Measurements from ENCODE around the gene DSCAM. TPM values are rescaled to one million over a fixed set of nuclear protein-coding genes. Genes with fewer than 3 reads are reported as not detected.
"Not testable (repeated sequence)": the region's sequence is repeated elsewhere in the genome, so short reads cannot be mapped to it uniquely, and the experiment has no call there.

Gene DSCAM, protein sequence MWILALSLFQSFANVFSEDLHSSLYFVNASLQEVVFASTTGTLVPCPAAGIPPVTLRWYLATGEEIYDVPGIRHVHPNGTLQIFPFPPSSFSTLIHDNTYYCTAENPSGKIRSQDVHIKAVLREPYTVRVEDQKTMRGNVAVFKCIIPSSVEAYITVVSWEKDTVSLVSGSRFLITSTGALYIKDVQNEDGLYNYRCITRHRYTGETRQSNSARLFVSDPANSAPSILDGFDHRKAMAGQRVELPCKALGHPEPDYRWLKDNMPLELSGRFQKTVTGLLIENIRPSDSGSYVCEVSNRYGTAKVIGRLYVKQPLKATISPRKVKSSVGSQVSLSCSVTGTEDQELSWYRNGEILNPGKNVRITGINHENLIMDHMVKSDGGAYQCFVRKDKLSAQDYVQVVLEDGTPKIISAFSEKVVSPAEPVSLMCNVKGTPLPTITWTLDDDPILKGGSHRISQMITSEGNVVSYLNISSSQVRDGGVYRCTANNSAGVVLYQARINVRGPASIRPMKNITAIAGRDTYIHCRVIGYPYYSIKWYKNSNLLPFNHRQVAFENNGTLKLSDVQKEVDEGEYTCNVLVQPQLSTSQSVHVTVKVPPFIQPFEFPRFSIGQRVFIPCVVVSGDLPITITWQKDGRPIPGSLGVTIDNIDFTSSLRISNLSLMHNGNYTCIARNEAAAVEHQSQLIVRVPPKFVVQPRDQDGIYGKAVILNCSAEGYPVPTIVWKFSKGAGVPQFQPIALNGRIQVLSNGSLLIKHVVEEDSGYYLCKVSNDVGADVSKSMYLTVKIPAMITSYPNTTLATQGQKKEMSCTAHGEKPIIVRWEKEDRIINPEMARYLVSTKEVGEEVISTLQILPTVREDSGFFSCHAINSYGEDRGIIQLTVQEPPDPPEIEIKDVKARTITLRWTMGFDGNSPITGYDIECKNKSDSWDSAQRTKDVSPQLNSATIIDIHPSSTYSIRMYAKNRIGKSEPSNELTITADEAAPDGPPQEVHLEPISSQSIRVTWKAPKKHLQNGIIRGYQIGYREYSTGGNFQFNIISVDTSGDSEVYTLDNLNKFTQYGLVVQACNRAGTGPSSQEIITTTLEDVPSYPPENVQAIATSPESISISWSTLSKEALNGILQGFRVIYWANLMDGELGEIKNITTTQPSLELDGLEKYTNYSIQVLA (N-terminal part only)
- not detected in 2 replicates for total RNA-seq
- total RNA-seq (2013) = 0.05 TPM
- not detected in 2 replicates for polyA plus RNA-seq
- under 0.01 TPM in 1 of 2 replicates, not detected in the other for polyA minus RNA-seq

DNA sequence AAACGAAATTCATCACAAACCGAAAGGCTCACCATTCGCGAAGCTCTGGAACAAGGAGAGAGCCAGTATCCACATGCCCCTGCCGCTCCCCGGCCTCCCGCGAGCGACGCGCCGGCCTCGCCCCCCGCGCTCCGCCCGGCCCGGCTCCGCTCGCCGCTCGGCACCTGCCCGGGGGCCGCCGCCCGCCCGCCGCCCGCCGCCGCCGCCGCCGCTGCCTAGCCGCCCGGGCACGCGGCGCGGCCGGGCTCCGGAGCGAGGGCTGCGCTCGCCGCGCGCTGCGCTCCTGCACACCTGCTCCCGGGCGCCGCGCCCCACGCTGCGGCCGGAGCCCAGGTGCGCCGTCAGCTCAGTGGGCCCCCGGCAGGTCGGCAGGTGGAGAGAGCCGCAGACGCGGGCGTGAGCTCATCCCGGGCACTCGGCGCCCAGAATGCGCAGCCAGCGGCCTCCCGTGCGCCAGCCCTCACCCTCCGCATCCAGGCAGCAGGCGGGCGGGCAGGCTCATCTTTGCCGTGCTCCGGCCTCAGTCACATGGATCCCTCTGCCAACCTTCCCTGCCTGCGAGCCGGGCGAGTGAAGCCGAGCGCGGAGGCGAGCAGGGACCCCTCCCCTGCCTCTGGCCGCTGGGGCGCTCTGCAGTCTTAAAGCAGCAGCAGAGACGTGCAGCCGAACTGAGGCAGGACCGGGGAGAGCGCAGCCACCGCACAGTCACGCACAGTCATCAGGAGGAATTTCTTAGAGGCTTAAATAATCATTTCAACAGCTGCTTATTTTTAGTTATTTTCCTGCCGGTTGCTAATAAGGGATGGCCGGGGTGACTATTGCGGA, at the start of gene DSCAM:
TSS of gene DSCAM (minus strand) at position 572 of the 825 bp plus-strand sequence. CDS start at position 75, 497 bp downstream.
- H3K4me1 ChIP-seq (ENCODE audit: control insufficient read depth in 2 of 2, insufficient read depth in 2 of 2, low read length in 2 of 2) = no peaks in the 10 kb centered on the region
- intact Hi-C loops (cut with micrococcal nuclease) = no loop called here
- WGBS (ENCODE audit: insufficient coverage) = 12% methylated on average over 94 of the region's 94 CpGs
- H2AFZ ChIP-seq (ENCODE audit: insufficient read depth, low read depth, low read length, poor library complexity, severe bottlenecking) = no peak within 1 kb of the TSS
- H3K36me3 ChIP-seq (replicated peaks in 1 of 2; ENCODE audit: control extremely low read depth in 1 of 2, control insufficient read depth in 1 of 2, extremely low read depth in 1 of 2, insufficient read depth in 2 of 2, low read length in 1 of 2) = no peaks in the 10 kb centered on the region
- H3K79me2 ChIP-seq (ENCODE audit: control insufficient read depth, insufficient read depth, low read length) = no peaks in the 10 kb centered on the region
- peaks cover 0 to 19% (median 5%) of the 10 kb centered on the region in 4 experiments for H3K27me3 ChIP-seq (replicated peaks in 1 of 4; ENCODE audit: control extremely low read depth in 1 of 4, control insufficient read depth in 3 of 4, insufficient read depth in 4 of 4, low read length in 3 of 4)
- DNase-seq (no peak), ATAC-seq (ENCODE audit: low read depth) (no peak)
- no peaks in the 10 kb centered on the region for H3K9me3 Mint-ChIP-seq (ENCODE audit: insufficient read depth)
- H3K27me3 Mint-ChIP-seq = peaks cover 28% of the 10 kb centered on the region
- no peaks in the 10 kb centered on the region for H3K4me1 Mint-ChIP-seq
- H3K4me3 ChIP-seq (ENCODE audit: control extremely low read depth in 1 of 5, extremely low read depth in 1 of 5, insufficient read depth in 1 of 5, low read depth in 2 of 5, low read length in 4 of 5) = no peak within 1 kb of the TSS
- H4K20me1 ChIP-seq (ENCODE audit: control insufficient read depth, insufficient read depth, low read length, poor library complexity, severe bottlenecking) = no peaks in the 10 kb centered on the region
- CTCF ChIA-PET = no interaction called here
- POLR2A ChIA-PET = no interaction called here
- H3K27ac Mint-ChIP-seq = no peak within 1 kb of the TSS
- no peak within 1 kb of the TSS for H3K27ac ChIP-seq (ENCODE audit: low read length in 2 of 2)
- H3K9me3 ChIP-seq (ENCODE audit: control extremely low read depth in 1 of 3, control insufficient read depth in 2 of 3, insufficient read depth in 1 of 3, low read length in 2 of 3) = peaks cover 0 to 14% (median 0%) of the 10 kb centered on the region in 3 donors
- H3K9ac ChIP-seq (ENCODE audit: low read length) = no peak within 1 kb of the TSS
- TF ChIP-seq, protein P1, sequence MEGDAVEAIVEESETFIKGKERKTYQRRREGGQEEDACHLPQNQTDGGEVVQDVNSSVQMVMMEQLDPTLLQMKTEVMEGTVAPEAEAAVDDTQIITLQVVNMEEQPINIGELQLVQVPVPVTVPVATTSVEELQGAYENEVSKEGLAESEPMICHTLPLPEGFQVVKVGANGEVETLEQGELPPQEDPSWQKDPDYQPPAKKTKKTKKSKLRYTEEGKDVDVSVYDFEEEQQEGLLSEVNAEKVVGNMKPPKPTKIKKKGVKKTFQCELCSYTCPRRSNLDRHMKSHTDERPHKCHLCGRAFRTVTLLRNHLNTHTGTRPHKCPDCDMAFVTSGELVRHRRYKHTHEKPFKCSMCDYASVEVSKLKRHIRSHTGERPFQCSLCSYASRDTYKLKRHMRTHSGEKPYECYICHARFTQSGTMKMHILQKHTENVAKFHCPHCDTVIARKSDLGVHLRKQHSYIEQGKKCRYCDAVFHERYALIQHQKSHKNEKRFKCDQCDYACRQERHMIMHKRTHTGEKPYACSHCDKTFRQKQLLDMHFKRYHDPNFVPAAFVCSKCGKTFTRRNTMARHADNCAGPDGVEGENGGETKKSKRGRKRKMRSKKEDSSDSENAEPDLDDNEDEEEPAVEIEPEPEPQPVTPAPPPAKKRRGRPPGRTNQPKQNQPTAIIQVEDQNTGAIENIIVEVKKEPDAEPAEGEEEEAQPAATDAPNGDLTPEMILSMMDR (IDR thresholded peaks at IDR 0.05) = no peak
- no peak for TF ChIP-seq EZH2 (IDR thresholded peaks at IDR 0.05; ENCODE audit: borderline replicate concordance, insufficient read depth, low read depth, low read length, poor library complexity, severe bottlenecking)
- H3K4me2 ChIP-seq (replicated peaks; ENCODE audit: low read depth, low read length, poor library complexity, severe bottlenecking) = no peak within 1 kb of the TSS
- H3K4me3 Mint-ChIP-seq = no peak within 1 kb of the TSS

DNA sequence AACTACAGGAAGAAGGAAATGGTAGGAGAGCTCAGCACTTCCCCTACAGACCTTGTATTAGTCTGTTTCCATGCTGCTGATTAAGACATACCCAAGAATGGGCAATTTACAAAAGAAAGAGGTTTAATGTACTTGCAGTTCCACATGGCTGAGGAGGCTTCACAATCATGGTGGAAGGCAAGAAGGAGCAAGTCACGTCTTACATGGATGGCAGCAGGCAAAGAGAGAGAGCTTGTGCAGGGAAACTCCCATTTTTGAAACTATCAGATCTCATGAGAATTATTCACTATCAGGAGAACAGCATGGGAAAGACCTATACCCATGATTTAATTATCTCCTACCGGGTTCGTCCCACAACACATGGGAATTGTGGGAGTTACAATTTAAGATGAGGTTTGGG, 48.7 kb upstream of the DSCAM start:
- WGBS (ENCODE audit: insufficient coverage) = no CpG with 5 or more reads among the region's 3 CpGs
- H3K4me2 ChIP-seq (replicated peaks; ENCODE audit: low read depth, low read length, poor library complexity, severe bottlenecking); H3K4me3 Mint-ChIP-seq; H3K27me3 ChIP-seq (replicated peaks in 1 of 4; ENCODE audit: control extremely low read depth in 1 of 4, control insufficient read depth in 3 of 4, insufficient read depth in 4 of 4, low read length in 3 of 4); intact Hi-C loops (cut with micrococcal nuclease); H3K9me3 Mint-ChIP-seq (ENCODE audit: insufficient read depth); CTCF ChIA-PET; H3K4me1 ChIP-seq (ENCODE audit: control insufficient read depth in 2 of 2, insufficient read depth in 2 of 2, low read length in 2 of 2); H2AFZ ChIP-seq (ENCODE audit: insufficient read depth, low read depth, low read length, poor library complexity, severe bottlenecking); H3K27ac ChIP-seq (ENCODE audit: low read length in 2 of 2); ATAC-seq (ENCODE audit: low read depth); POLR2A ChIA-PET; H3K36me3 ChIP-seq (replicated peaks in 1 of 2; ENCODE audit: control extremely low read depth in 1 of 2, control insufficient read depth in 1 of 2, extremely low read depth in 1 of 2, insufficient read depth in 2 of 2, low read length in 1 of 2); H3K79me2 ChIP-seq (ENCODE audit: control insufficient read depth, insufficient read depth, low read length); DNase-seq; H3K9ac ChIP-seq (ENCODE audit: low read length); H4K20me1 ChIP-seq (ENCODE audit: control insufficient read depth, insufficient read depth, low read length, poor library complexity, severe bottlenecking); H3K4me3 ChIP-seq (ENCODE audit: control extremely low read depth in 1 of 5, extremely low read depth in 1 of 5, insufficient read depth in 1 of 5, low read depth in 2 of 5, low read length in 4 of 5); H3K27ac Mint-ChIP-seq; H3K4me1 Mint-ChIP-seq; H3K27me3 Mint-ChIP-seq: not testable (repeated sequence)
- H3K9me3 ChIP-seq (ENCODE audit: control extremely low read depth in 1 of 3, control insufficient read depth in 2 of 3, insufficient read depth in 1 of 3, low read length in 2 of 3) = peaks cover 0 to 13% (median 0%) of the 10 kb centered on the region in 3 donors
